Omental fat pad (tissue), 4 donors: ENCODE measurements around the gene SURF1. TPM values are rescaled to one million over a fixed set of nuclear protein-coding genes. Genes with fewer than 3 reads are reported as not detected.
"Not testable (repeated sequence)": the region's sequence is repeated elsewhere in the genome, so short reads cannot be mapped to it uniquely, and the experiment has no call there.

Experiments
- ATAC-seq: fragments of 150-250 bp; one replicate; pipeline ENCODE4 v1.9.1; 2016; ENCODE audit warnings: mild to moderate bottlenecking, moderate library complexity; ENCODE audit not compliant: low FRiP score
- DNase-seq: peaks from one replicate; pipeline ENCODE4 v3.0.0-alpha.2; 2019; ENCODE audit warnings: low spot score
- total RNA-seq, 4 donors: library from RNA; depleted of rRNA; stranded (reverse); fragments of >200 nt; gene quantifications; one replicate each; pipeline ENCODE4 v1.1.0, GENCODE V29; 2016
- TF ChIP-seq, protein P1 (sequence below), 3 donors: fragments of 450-650 bp; IDR thresholded peaks; one replicate each; pipeline ENCODE4 v1.5.1; 2016 to 2017; ENCODE audit warnings: antibody characterized with exemption in 3 of 3, mild to moderate bottlenecking in 3 of 3, moderate library complexity in 2 of 3

Gene SURF1
- total RNA-seq, 4 donors from 2014 or later: 30.3 to 47.1 (median 41.1) TPM

DNA sequence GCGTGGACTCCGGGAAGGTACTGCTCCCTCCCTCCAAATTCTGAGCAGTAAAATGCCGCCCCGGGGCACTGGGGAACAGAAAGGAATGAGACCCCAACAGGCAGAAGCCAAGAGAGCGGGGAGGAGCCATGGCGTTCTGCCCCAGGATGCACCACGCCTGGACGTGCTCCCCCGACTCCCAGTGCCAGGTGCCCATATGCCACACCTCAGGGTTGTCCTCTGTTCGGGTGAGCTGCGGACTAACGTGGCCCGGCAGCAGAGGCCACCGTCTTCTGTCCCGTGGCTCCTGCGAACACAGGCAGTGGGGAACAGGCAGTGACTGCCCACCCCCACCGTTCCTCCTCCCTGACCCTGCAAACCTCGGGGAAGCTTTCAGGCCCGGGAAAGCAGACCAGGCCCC, 25.1 kb downstream of the SURF1 start:
- ATAC-seq (no peak), DNase-seq (no peak)
- TF ChIP-seq, protein P1, sequence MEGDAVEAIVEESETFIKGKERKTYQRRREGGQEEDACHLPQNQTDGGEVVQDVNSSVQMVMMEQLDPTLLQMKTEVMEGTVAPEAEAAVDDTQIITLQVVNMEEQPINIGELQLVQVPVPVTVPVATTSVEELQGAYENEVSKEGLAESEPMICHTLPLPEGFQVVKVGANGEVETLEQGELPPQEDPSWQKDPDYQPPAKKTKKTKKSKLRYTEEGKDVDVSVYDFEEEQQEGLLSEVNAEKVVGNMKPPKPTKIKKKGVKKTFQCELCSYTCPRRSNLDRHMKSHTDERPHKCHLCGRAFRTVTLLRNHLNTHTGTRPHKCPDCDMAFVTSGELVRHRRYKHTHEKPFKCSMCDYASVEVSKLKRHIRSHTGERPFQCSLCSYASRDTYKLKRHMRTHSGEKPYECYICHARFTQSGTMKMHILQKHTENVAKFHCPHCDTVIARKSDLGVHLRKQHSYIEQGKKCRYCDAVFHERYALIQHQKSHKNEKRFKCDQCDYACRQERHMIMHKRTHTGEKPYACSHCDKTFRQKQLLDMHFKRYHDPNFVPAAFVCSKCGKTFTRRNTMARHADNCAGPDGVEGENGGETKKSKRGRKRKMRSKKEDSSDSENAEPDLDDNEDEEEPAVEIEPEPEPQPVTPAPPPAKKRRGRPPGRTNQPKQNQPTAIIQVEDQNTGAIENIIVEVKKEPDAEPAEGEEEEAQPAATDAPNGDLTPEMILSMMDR (IDR thresholded peaks at IDR 0.05): no peak

DNA sequence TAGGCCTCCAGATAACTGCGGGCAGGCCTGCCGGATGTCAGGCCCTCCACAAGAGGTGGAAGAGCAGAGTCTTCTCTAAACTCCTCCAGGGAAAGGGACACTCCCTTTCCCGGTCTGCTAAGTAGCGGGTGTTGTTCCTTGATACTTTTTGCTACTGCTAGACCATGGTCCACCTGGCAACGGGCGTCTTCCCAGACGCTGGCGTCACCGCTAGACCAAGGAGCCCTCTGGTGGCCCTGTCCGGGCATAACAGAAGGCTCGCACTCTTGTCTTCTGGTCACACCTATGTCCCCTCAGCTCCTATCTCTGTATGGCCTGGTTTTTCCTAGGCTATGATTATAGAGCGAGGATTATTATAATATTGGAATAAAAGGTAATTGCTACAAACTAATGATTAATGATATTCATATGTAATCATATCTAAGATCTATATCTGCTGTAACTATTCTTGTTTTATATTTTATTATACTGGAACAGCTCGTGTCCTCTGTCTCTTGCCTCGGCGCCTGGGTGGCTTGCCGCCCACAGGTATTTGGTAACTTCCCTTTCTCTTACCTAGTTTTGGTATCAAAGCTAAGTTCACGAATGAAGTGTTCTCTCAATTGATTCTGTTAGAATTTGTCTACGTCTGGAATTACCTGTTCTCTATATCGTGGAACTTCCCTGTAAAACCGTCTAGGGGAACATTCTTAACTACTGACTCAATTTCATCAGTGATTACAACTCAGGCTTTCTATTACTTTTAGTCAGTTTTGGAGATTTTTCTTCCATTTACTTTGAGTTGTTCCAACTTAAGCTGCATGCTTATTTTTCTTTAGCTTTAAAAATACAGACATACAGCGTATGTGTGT, 26.8 kb downstream of the SURF1 start:
- not testable (repeated sequence) for ATAC-seq, DNase-seq

DNA sequence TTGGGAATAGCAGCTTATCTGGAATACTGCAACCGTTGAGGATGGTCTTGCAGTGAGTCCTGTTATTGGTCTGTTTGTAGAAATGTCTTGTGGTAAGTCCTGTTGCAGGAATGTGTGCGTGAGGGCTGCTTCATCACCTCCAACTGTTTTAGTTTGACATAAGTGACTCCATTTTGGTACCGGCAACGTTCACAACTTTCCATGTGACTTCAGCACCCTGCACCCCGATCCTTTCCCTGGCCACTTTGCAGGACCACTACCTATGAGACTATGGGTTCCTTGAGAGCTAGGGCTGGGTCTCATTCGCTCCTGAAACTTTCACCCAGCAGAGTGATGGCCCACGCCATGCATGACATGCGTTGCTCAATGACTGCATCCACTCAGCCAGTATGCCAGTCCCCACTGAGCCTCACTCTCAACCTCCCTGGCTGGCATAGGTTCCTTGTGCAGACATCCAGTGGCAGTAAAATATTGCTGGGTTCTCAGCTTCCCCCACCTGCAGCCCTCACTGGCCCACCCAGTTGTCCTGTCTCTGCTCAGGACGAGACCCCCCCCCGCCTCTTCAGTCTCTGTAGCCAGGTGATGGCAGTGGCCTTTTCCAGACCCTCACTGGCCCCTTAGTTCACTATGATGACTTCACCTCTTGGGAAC, 28.3 kb downstream of the SURF1 start:
- ATAC-seq (no peak), DNase-seq (no peak)
- TF ChIP-seq, protein P1 (IDR thresholded peaks at IDR 0.05): no peak

DNA sequence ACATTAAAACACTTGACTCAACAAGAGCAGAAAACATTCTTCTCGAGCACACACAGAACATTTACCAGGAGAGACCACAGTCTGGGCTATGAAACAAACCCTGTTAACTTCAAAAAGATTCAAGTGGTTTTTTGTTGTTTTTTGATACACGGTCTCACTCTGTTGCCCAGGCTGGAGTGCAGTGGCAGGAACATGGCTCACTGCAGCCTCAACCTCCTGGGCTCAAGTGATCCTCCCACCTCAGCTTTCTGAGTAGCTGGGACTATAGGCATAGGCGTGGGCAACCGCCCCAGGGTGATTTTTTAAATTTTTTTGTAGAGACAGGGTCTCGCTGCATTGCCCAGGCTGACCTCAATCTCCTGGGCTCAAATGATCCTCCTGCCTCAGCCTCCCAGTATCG, 29.3 kb downstream of the SURF1 start:
- not testable (repeated sequence) for ATAC-seq, DNase-seq

DNA sequence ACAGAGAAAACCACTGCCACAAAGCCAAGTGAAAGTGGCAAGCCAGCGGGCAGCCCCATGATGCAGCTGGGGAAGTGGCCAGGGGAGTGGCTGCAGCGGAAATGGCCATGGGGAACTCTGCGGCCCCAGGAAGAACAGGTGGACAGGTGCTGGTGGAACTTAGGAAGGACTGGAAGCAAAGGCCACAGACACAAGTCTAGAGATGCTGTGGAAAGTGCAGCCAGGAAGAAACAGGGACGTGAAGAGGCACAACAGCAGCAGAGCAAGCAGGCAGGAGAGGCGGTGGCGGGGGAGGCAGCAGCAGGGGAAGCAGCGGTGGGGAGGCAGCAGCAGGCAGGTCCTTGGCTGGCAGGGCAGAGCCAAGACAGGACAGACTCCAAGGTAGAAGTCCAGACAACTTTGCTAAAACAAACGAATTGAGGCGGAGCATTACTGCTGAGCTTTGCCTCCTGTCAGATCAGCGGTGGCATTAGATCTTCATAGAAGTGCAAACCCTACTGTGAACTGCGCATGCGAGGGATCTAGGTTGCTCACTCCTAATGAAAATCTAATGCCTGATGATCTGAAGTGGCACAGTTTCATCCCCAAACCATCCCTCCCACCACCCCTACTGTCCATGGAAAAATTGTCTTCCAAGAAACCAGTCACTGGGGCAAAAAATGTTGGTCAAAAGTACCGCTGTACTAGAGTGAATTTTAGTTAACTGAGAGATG, 32.1 kb downstream of the SURF1 start:
- DNase-seq (no peak), ATAC-seq (no peak)
- TF ChIP-seq, protein P1 (IDR thresholded peaks at IDR 0.05): no peak

DNA sequence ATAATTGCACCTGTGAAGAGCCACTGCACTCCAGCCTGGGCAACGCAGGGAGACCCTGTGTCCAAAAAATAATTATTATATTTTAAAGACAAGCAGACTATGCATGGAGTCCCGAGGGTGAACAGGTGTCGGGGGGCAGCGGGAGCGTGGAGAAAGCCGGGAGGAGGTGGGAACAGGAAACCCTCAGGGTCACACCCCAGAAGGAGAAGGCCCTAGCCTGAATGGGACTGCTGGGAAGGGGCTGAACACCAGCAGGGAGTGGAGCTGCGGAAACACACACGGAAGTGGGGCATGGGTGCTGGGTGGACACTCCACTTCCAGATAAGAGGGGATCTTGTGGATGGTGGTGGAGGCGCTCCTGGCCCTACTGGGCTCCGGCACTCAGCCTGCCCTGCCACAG, 33.1 kb downstream of the SURF1 start:
- TF ChIP-seq, protein P1 (IDR thresholded peaks at IDR 0.05): no peak
- no peak for ATAC-seq
- no peak for DNase-seq

DNA sequence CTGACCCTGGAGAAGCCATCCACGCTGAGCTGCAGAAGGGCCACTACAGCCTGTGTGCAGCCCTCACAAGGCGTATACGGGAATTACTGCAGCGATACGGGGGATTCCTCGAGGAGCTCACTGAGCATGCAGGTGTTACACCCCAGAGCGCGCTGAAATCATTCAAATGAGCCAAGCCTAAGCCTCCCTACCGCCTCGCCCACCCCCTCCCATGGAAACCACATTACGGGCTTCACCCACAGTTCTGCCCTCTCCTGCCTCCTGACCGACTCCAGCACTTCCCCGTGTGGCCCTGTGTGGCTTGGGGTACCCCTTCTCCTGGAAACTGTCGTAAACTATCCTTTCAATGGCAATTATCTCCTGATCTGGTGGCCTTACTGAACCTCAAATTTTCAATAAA, 33.6 kb downstream of the SURF1 start:
- DNase-seq (no peak), ATAC-seq (no peak)
- TF ChIP-seq, protein P1 (IDR thresholded peaks at IDR 0.05): no peak
